Non-pigmented ciliary epithelial cell (primary cell): Measurements from ENCODE around the gene POU6F1.
"Not testable (repeated sequence)": the region's sequence is repeated elsewhere in the genome, so short reads cannot be mapped to it uniquely, and the experiment has no call there.

ENCODE experiments used
- DNase-seq: peaks from one replicate; pipeline ENCODE4 v3.0.0-alpha.2; 2010; ENCODE audit warnings: low read depth

POU6F1 gene

GRCh38 chr12:51227962-51228361, 10.1 kb upstream of the POU6F1 start:
- no peak for DNase-seq

DNA sequence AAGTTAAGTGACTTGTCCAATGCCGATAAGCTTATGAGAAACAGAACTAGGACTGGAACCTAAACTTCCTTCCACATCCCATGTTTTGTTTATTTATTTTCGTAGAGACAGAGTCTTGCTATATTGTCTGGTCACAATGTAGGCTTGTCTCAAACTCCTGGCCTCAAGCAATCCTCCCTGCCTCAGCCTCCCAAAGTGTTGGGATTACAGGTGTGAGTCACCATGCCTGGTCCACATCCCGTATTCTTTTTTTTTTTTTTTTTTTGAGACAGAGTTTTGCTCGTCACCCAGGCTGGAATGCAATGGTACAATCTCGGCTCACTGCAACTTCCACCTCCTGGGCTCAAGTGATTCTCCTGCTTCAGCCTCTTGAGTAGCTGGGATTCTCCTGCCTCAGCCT, 9.2 kb upstream of the POU6F1 start:
- DNase-seq, result not testable (repeated sequence)

- DNase-seq, result no peak
Measured at GRCh38 chr12:51225771-51226170, 7.9 kb upstream of the POU6F1 start.

GRCh38 chr12:51225234-51225633, 7.4 kb upstream of the POU6F1 start:
- DNase-seq, result no peak

- no peak for DNase-seq
Measured at GRCh38 chr12:51224625-51225024, 6.8 kb upstream of the POU6F1 start.

GRCh38 chr12:51222461-51222860, 4.6 kb upstream of the POU6F1 start:
- DNase-seq, result no peak

- DNase-seq, result not testable (repeated sequence)
Measured at GRCh38 chr12:51219857-51220256, 2.0 kb upstream of the POU6F1 start.

- DNase-seq, result no peak
Measured at GRCh38 chr12:51219322-51219721, 1.5 kb upstream of the POU6F1 start.

GRCh38 chr12:51218607-51219161, 822 bp upstream of the POU6F1 start:
- no peak for DNase-seq

- DNase-seq, result no peak
Measured at GRCh38 chr12:51217133-51217967, 512 bp downstream of the POU6F1 start.

DNA sequence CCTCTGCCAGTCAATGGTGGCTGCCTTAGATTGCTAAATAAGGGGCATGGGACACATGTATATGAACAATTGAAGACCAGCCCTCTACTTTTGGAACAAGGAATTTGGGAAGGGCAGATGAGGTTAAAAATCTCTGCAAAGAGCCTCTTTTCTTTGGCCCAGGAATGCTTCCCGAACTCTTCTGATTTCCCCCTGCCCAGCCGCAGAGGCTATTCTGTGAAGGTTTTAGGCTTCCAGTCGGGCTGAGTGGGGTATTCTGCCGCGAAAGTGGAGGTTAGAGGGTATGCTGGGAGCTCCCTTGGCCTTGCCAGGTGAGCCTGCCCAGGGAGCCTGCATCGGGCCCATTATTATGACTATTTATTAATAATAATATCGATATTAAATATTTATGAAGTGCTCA, 1.2 kb downstream of the POU6F1 start:
- no peak for DNase-seq

GRCh38 chr12:51214895-51215294, 3.0 kb downstream of the POU6F1 start:
- no peak for DNase-seq

- no peak for DNase-seq
Measured at GRCh38 chr12:51210690-51211395, 7.0 kb downstream of the POU6F1 start.

- DNase-seq, result no peak
Measured at GRCh38 chr12:51209259-51209658, 8.6 kb downstream of the POU6F1 start.

GRCh38 chr12:51208016-51208660, 9.7 kb downstream of the POU6F1 start:
- DNase-seq, result no peak

- DNase-seq, result no peak
Measured at GRCh38 chr12:51205350-51205749, 12.5 kb downstream of the POU6F1 start.

DNA sequence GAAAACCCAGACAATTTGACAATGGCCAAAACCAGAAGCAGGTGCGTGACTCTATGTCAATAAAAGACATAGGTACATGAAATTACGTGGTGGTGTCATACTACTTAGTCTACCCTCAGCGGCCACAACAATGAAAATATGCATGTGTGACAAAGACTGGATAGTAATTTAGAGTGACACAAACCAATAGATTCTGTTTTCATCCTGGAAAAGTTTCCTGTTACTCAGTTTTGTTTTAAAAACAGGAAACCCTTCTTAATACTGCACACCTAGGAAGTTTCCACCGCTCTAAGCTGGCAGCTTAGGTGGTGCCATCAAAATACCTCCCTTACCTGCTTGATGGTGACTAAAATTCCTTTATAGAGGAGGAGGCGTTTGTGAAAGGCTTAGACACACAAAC, 15.1 kb downstream of the POU6F1 start:
- no peak for DNase-seq

DNA sequence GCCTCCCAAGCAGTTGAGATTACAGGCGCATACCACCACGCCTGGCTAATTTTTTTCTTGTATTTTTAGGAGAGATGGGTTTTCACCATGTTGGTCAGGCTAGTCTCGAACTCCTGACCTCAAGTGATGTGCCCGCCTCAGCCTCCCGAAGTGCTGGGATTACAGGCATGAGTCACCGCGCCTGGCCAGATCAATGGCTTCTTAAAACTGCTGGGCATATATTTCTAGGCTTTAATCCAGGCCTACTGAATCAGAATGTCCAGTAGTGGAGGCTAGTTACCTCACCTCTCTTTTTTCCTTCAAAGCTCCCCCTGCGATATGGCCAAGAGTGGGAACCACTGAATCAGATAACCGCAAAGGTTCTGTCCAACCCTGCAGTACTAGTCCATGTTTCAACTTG, 17.1 kb downstream of the POU6F1 start:
- no peak for DNase-seq

GRCh38 chr12:51200156-51200555, 17.7 kb downstream of the POU6F1 start:
- no peak for DNase-seq

- no peak for DNase-seq
Measured at GRCh38 chr12:51199366-51199945, 18.4 kb downstream of the POU6F1 start.

DNA sequence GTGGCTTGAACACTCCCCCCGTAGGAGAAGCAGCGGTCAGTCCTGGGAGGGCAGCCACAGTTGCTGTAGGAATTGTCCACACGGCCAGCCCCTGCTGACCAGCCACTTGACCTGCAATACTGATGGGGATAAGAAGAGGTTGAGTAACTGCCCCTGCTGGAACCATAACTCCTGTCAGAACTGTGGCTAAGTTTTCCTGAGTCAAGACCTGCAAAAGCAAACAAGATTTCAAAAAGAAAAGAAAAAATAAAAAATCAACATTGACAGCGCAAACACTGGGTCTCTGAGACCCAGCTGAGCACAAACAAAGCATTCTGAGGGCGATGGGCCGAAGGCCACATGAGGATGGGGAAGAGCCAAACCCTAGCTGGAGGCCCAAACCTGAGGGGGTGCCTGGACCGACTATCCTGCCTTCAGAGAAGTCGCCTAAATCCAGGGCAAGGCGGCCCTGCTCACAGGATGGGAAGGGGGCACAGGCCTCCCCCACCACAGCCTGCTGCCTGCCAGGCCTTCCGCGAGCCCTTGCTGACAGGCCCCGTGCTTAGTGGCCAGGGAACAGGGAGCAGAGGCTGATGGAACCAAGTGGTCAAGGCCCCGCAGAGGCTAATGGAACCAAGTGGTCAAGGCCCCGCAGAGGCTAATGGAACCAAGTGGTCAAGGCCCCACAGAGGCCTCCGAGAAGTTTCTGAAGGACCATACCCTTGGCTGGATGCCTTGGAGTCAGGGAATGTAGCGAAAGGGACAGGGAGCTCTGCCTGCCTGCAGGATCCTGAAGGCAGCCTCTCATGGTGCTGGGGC, 19.1 kb downstream of the POU6F1 start:
- no peak for DNase-seq
